ENCODE measurements around the gene NTM.

NTM gene

GRCh38 chr11:131978351-131978750 lies 607.9 kb downstream of the NTM start:
- in situ Hi-C loops (cut with MboI; ENCODE audit: low sequenced_read_pairs), result no loop called here

GRCh38 chr11:131979364-131979763 lies 608.9 kb downstream of the NTM start:
- in situ Hi-C loops (cut with MboI; ENCODE audit: low sequenced_read_pairs), result no loop called here

- in situ Hi-C loops (cut with MboI; ENCODE audit: low sequenced_read_pairs), result no loop called here
Measured at GRCh38 chr11:131980199-131980598, 609.8 kb downstream of the NTM start.

- in situ Hi-C loops (cut with MboI; ENCODE audit: low sequenced_read_pairs), result no loop called here
Measured at GRCh38 chr11:131980888-131981668, 610.7 kb downstream of the NTM start.

- in situ Hi-C loops (cut with MboI; ENCODE audit: low sequenced_read_pairs), result no loop called here
Measured at GRCh38 chr11:131982154-131982553, 611.7 kb downstream of the NTM start.

GRCh38 chr11:131985846-131986301 lies 615.5 kb downstream of the NTM start:
- in situ Hi-C loops (cut with MboI; ENCODE audit: low sequenced_read_pairs), result no loop called here

GRCh38 chr11:131987703-131988102 lies 617.3 kb downstream of the NTM start:
- in situ Hi-C loops (cut with MboI; ENCODE audit: low sequenced_read_pairs), result no loop called here

GRCh38 chr11:131991606-131992005 lies 621.2 kb downstream of the NTM start:
- in situ Hi-C loops (cut with MboI; ENCODE audit: low sequenced_read_pairs), result no loop called here

- in situ Hi-C loops (cut with MboI; ENCODE audit: low sequenced_read_pairs), result no loop called here
Measured at GRCh38 chr11:131993246-131993645, 622.8 kb downstream of the NTM start.

- in situ Hi-C loops (cut with MboI; ENCODE audit: low sequenced_read_pairs), result no loop called here
Measured at GRCh38 chr11:131998020-131998419, 627.6 kb downstream of the NTM start.

GRCh38 chr11:131999084-131999483 lies 628.7 kb downstream of the NTM start:
- in situ Hi-C loops (cut with MboI; ENCODE audit: low sequenced_read_pairs), result no loop called here

GRCh38 chr11:131999955-132000354 lies 629.5 kb downstream of the NTM start:
- in situ Hi-C loops (cut with MboI; ENCODE audit: low sequenced_read_pairs), result no loop called here

GRCh38 chr11:132005887-132006286 lies 635.5 kb downstream of the NTM start:
- in situ Hi-C loops (cut with MboI; ENCODE audit: low sequenced_read_pairs), result no loop called here

- in situ Hi-C loops (cut with MboI; ENCODE audit: low sequenced_read_pairs), result no loop called here
Measured at GRCh38 chr11:132006884-132007580, 636.6 kb downstream of the NTM start.

GRCh38 chr11:132008226-132008625 lies 637.8 kb downstream of the NTM start:
- in situ Hi-C loops (cut with MboI; ENCODE audit: low sequenced_read_pairs), result no loop called here

- in situ Hi-C loops (cut with MboI; ENCODE audit: low sequenced_read_pairs), result no loop called here
Measured at GRCh38 chr11:132008872-132009271, 638.5 kb downstream of the NTM start.

GRCh38 chr11:132020001-132020400 lies 649.6 kb downstream of the NTM start:
- in situ Hi-C loops (cut with MboI; ENCODE audit: low sequenced_read_pairs), result no loop called here

GRCh38 chr11:132022285-132022684 lies 651.9 kb downstream of the NTM start:
- in situ Hi-C loops (cut with MboI; ENCODE audit: low sequenced_read_pairs), result no loop called here

- in situ Hi-C loops (cut with MboI; ENCODE audit: low sequenced_read_pairs), result no loop called here
Measured at GRCh38 chr11:132022733-132023478, 652.5 kb downstream of the NTM start.

- in situ Hi-C loops (cut with MboI; ENCODE audit: low sequenced_read_pairs), result no loop called here
Measured at GRCh38 chr11:132024587-132025295, 654.3 kb downstream of the NTM start.

GRCh38 chr11:132026746-132027145 lies 656.3 kb downstream of the NTM start:
- in situ Hi-C loops (cut with MboI; ENCODE audit: low sequenced_read_pairs), result no loop called here
